Neuronal stem cell (in vitro differentiated cells): ENCODE results near the gene WDR88.
A peak's percentile ranks its signal among the peaks of the same experiment; 100 is the strongest.

ENCODE experiments used
- DNase-seq: peaks from one replicate; pipeline ENCODE4 v3.0.0-alpha.2; 2013; ENCODE audit warnings: low spot score
- H2AFZ ChIP-seq: one replicate; pipeline ENCODE4 v1.6.1; 2013; ENCODE audit warnings: mild to moderate bottlenecking, low read length, inconsistent platforms
- H2AK5ac ChIP-seq: 2 replicates; pipeline ENCODE4 v1.6.1; 2013; ENCODE audit warnings: low read depth, mild to moderate bottlenecking, inconsistent platforms, low read length, moderate library complexity, mixed read lengths
- H2BK120ac ChIP-seq: 2 replicates; pipeline ENCODE4 v1.6.1; 2013; ENCODE audit warnings: low read depth, mild to moderate bottlenecking, inconsistent platforms, low read length, moderate library complexity, mixed read lengths
- H2BK12ac ChIP-seq: one replicate; pipeline ENCODE4 v1.6.1; 2013; ENCODE audit warnings: low read length, inconsistent platforms
- H2BK15ac ChIP-seq: 2 replicates; pipeline ENCODE4 v1.6.1; 2013; ENCODE audit warnings: mild to moderate bottlenecking, low read length, inconsistent platforms, mixed read lengths
- H2BK5ac ChIP-seq: one replicate; pipeline ENCODE4 v1.6.1; 2013; ENCODE audit warnings: inconsistent platforms, mild to moderate bottlenecking, low read length, moderate library complexity
- H3K14ac ChIP-seq: one replicate; pipeline ENCODE4 v1.6.1; 2013; ENCODE audit warnings: low read length, inconsistent platforms
- H3K18ac ChIP-seq: 2 replicates; pipeline ENCODE4 v1.6.1; 2013; ENCODE audit warnings: low read length, inconsistent platforms
- H3K23ac ChIP-seq: 2 replicates; pipeline ENCODE4 v1.6.1; 2013; ENCODE audit warnings: low read depth, mild to moderate bottlenecking, mixed read lengths, low read length, inconsistent platforms; ENCODE audit not compliant: poor library complexity
- H3K27ac ChIP-seq: replicated peaks from 3 replicates; pipeline ENCODE4 v1.5.1; 2013; ENCODE audit warnings: low read length, inconsistent platforms
- H3K27me3 ChIP-seq, 3 experiments: 2 replicates each; pipeline ENCODE4 v1.6.1; 2013; ENCODE audit warnings: low read length in 3 of 3, mild to moderate bottlenecking in 2 of 3, inconsistent platforms in 1 of 3, low read depth in 1 of 3, mixed read lengths in 1 of 3, moderate library complexity in 1 of 3; ENCODE audit not compliant: control insufficient read depth in 3 of 3, insufficient read depth in 3 of 3
- H3K36me3 ChIP-seq, 2 donors: replicated peaks in 1 of 2; 2 replicates each; pipeline ENCODE4 v1.6.1; 2013; ENCODE audit warnings: low read length in 2 of 2; ENCODE audit not compliant: control insufficient read depth in 2 of 2, insufficient read depth in 2 of 2
- H3K4ac ChIP-seq: 2 replicates; pipeline ENCODE4 v1.6.1; 2013; ENCODE audit warnings: inconsistent platforms, mild to moderate bottlenecking, low read length, moderate library complexity
- H3K4me1 ChIP-seq, 2 donors: 1 replicate in 1 of 2; 2 replicates in 1 of 2; pipeline ENCODE4 v1.6.1; 2013; ENCODE audit warnings: low read length in 2 of 2, low read depth in 1 of 2; ENCODE audit not compliant: control insufficient read depth in 2 of 2, insufficient read depth in 1 of 2
- H3K4me2 ChIP-seq: one replicate; pipeline ENCODE4 v1.6.1; 2013; ENCODE audit warnings: mild to moderate bottlenecking, low read length, inconsistent platforms; ENCODE audit not compliant: insufficient read depth, poor library complexity, severe bottlenecking
- H3K4me3 ChIP-seq, 2 donors: 2 replicates each; pipeline ENCODE4 v1.5.1; 2013; ENCODE audit warnings: low read length in 2 of 2, mild to moderate bottlenecking in 2 of 2, inconsistent platforms in 1 of 2, moderate library complexity in 1 of 2
- H3K79me1 ChIP-seq: one replicate; pipeline ENCODE4 v1.6.1; 2013; ENCODE audit warnings: low read depth, mild to moderate bottlenecking, inconsistent platforms, low read length, moderate library complexity
- H3K9ac ChIP-seq: one replicate; pipeline ENCODE4 v1.6.1; 2013; ENCODE audit warnings: mild to moderate bottlenecking, low read depth, low read length, inconsistent platforms; ENCODE audit not compliant: poor library complexity
- H3K9me3 ChIP-seq, 2 donors: replicated peaks in 1 of 2; 2 replicates each; pipeline versions ENCODE3 to v1.6.1; 2013; ENCODE audit warnings: low read length in 2 of 2, mild to moderate bottlenecking in 2 of 2, inconsistent platforms in 1 of 2, low read depth in 1 of 2, mixed read lengths in 1 of 2, moderate library complexity in 1 of 2; ENCODE audit not compliant: control insufficient read depth in 2 of 2, insufficient read depth in 1 of 2
- H4K8ac ChIP-seq: one replicate; pipeline ENCODE4 v1.6.1; 2013; ENCODE audit warnings: low read depth, mild to moderate bottlenecking, inconsistent platforms, low read length, moderate library complexity
- H4K91ac ChIP-seq: one replicate; pipeline ENCODE4 v1.6.1; 2013; ENCODE audit warnings: low read length, low read depth, mild to moderate bottlenecking, inconsistent platforms; ENCODE audit not compliant: poor library complexity
- WGBS, 2 donors: extraction: QIAGEN DNeasy Blood & Tissue Kit; methylation state at CpG; one replicate each; pipeline ENCODE4 v1.1.7; 2013; ENCODE audit warnings: missing lambda C conversion rate in 2 of 2, mixed read lengths in 1 of 2; ENCODE audit not compliant: insufficient read length in 2 of 2, insufficient replicate concordance in 1 of 2; ENCODE audit errors: extremely low coverage in 2 of 2; 5-methylcytosine and 5-hydroxymethylcytosine counted together

The WDR88 gene

GRCh38 chr19:33205531-33206260, 73.8 kb downstream of the WDR88 start:
- no peak overlapping the region for H4K91ac ChIP-seq
- H2BK12ac ChIP-seq = no peak overlapping the region
- H3K23ac ChIP-seq = peak overlapping the region; percentile 73
- H2BK5ac ChIP-seq = no peak overlapping the region
- H3K27ac ChIP-seq = no peak overlapping the region
- no peak overlapping the region for H2BK120ac ChIP-seq
- peaks cover 14% of the 10 kb centered on the region for H3K79me1 ChIP-seq
- H2AK5ac ChIP-seq = no peak overlapping the region
- no peak overlapping the region for H2AFZ ChIP-seq
- no peak overlapping the region for H3K4me2 ChIP-seq
- peaks cover 31 to 69% of the 10 kb centered on the region in 2 donors for H3K36me3 ChIP-seq
- DNase-seq = no peak
- no peak overlapping the region for H4K8ac ChIP-seq
- no peak overlapping the region for H3K4ac ChIP-seq
- H3K18ac ChIP-seq = no peak overlapping the region
- no CpG with 5 or more reads among the region's 64 CpGs for WGBS, 2 donors
- H3K14ac ChIP-seq = peak overlapping the region; percentile 56
- H3K9me3 ChIP-seq = peaks cover 0 to 4% of the 10 kb centered on the region in 2 donors
- H2BK15ac ChIP-seq = no peak overlapping the region
- H3K4me3 ChIP-seq = no peak overlapping the region
- H3K9ac ChIP-seq = no peak overlapping the region
- H3K27me3 ChIP-seq = no peaks in the 10 kb centered on the region
- H3K4me1 ChIP-seq = no peaks in the 10 kb centered on the region

- Histone ChIP-seq H3K36me3 (peaks cover 30 to 63% of the 10 kb centered on the region in 2 donors), H2BK12ac (no peak overlapping the region), H2BK120ac (no peak overlapping the region), H3K9ac (no peak overlapping the region), H2BK15ac (no peak overlapping the region), H3K4me3 (no peak overlapping the region), H3K23ac (no peak overlapping the region), H3K4me1 (no peaks in the 10 kb centered on the region), H2AFZ (no peak overlapping the region), H3K9me3 (peaks cover 0 to 4% of the 10 kb centered on the region in 2 donors), H3K4ac (no peak overlapping the region), H3K4me2 (no peak overlapping the region), H3K79me1 (peaks cover 12% of the 10 kb centered on the region), H3K18ac (no peak overlapping the region), H4K91ac (no peak overlapping the region), H3K14ac (peak overlapping the region; percentile 56), H3K27me3 (no peaks in the 10 kb centered on the region), H4K8ac (no peak overlapping the region), H3K27ac (no peak overlapping the region), H2BK5ac (no peak overlapping the region), H2AK5ac (no peak overlapping the region)
- no CpG with 5 or more reads among the region's 38 CpGs for WGBS, 2 donors
- DNase-seq = no peak
Observed at GRCh38 chr19:33206261-33207039, 74.5 kb downstream of the WDR88 start.

DNA sequence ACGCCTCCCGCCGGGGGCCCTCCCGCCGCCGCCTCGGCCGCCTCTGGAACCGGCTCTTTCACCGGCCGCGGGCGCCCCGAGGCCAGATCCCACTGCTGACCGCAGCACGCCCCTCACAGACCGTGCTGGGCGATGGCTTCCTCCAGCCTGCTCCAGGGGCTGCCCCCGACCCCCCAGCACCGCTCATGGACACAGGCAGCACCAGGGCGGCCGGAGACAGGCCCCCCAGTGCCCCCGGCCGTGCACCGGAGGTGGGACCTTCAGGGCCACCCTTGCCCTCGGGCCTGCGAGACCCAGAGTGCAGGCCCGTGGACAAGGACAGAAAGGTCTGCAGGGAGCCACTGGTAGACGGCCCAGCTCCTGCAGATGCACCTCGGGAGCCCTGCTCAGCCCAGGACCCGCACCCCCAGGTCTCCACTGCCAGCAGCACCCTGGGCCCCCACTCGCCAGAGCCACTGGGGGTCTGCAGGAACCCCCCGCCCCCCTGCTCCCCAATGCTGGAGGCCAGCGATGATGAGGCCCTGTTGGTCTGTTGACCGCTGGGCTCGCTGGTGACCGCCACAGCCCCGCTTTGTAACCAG, 75.2 kb downstream of the WDR88 start:
- Histone ChIP-seq H2AFZ (no peak overlapping the region), H3K4me1 (no peaks in the 10 kb centered on the region), H3K23ac (peak overlapping the region; percentile 43), H3K4ac (no peak overlapping the region), H2BK12ac (no peak overlapping the region), H4K91ac (no peak overlapping the region), H3K9me3 (peaks cover 0 to 4% of the 10 kb centered on the region in 2 donors), H3K9ac (no peak overlapping the region), H3K36me3 (peaks cover 28 to 56% of the 10 kb centered on the region in 2 donors), H3K27ac (no peak overlapping the region), H4K8ac (no peak overlapping the region), H3K27me3 (no peaks in the 10 kb centered on the region), H3K14ac (no peak overlapping the region), H3K18ac (no peak overlapping the region), H2AK5ac (no peak overlapping the region), H2BK15ac (no peak overlapping the region), H3K79me1 (peaks cover 9% of the 10 kb centered on the region), H2BK120ac (no peak overlapping the region), H2BK5ac (no peak overlapping the region), H3K4me2 (no peak overlapping the region), H3K4me3 (no peak overlapping the region)
- WGBS, 2 donors = no CpG with 5 or more reads among the region's 38 CpGs
- DNase-seq = no peak

- Histone ChIP-seq H3K9ac (no peak overlapping the region), H3K9me3 (peaks cover 0 to 2% of the 10 kb centered on the region in 2 donors), H4K8ac (peak overlapping the region; percentile 65), H3K27ac (no peak overlapping the region), H2AK5ac (no peak overlapping the region), H3K36me3 (peaks cover 21 to 49% of the 10 kb centered on the region in 2 donors), H3K4me1 (no peaks in the 10 kb centered on the region), H4K91ac (no peak overlapping the region), H2BK12ac (no peak overlapping the region), H3K27me3 (no peaks in the 10 kb centered on the region), H2BK15ac (no peak overlapping the region), H3K4ac (no peak overlapping the region), H3K79me1 (peaks cover 8% of the 10 kb centered on the region), H2BK5ac (no peak overlapping the region), H2AFZ (no peak overlapping the region), H3K14ac (no peak overlapping the region), H3K4me3 (no peak overlapping the region), H3K23ac (no peak overlapping the region), H3K4me2 (no peak overlapping the region), H2BK120ac (no peak overlapping the region), H3K18ac (no peak overlapping the region)
- no peak for DNase-seq
- WGBS, 2 donors = no CpG with 5 or more reads among the region's 9 CpGs
Observed at GRCh38 chr19:33207903-33208302, 76.0 kb downstream of the WDR88 start.
